CD4-positive, alpha-beta T cell treated with Interleukin-15 for 1 hour (primary cell): ENCODE measurements around the gene VPS8.

Experiments used
- DNase-seq: peaks from one replicate; pipeline ENCODE4 v3.0.0-alpha.2; 2020

VPS8 gene

DNA sequence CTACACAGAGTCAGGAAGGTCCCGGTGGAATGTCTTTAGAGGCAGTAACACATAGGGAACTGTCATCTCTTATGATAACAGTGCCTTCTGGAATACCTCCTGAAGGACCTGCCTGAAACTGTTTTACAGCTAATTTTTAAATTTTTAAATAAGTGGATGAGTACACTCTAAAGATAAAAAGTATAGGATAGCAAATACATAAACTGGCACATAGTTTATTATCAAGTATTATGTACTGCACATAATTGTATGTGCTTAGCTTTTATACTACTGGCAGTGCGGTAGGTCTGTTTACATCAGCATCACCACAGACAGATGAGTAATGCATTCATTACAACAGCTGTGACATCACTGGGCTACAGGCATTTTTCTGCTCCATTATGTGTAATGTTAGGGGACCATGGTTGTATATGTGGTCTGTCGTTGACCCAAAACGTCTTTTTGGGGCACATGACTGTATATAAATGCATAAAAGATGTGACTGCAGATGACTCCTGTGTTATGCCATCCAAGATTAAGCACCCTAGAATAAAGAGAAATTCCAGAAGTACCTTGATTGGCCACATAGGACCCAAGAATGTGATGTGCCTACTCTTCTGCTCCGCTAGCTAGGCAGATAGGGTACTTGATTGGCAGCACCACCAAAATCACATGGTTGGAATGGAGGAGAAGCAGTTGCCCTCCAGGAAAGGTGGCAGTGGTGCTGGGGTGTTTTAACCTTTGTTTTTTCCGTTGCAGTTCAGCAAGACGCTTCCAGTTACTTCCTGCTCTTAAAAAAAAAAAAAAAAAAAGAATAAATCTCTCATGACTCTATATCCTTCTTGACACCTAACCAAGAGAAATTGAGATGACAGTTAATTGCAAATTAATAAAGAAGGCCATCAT, 3.3 kb downstream of the VPS8 start:
- DNase-seq = no peak

DNA sequence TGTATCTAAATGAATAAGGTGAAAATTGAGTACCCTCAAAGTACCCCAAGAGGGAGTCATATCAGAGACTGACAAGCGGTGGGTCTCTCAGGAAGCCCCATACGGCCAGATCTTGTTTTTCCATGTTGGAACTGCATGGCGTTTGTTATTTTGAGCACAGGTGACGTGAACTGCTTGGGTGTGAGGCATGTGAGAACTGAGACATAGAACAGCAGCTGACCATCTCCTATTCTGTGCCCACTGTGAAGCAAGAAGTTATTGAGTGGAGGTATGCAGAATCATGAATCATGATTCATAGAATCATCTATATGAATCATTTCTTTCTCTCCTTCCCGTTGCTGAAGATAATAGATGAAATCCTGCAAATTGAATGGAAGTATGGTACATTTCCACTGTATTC, 4.6 kb downstream of the VPS8 start:
- DNase-seq = no peak

DNA sequence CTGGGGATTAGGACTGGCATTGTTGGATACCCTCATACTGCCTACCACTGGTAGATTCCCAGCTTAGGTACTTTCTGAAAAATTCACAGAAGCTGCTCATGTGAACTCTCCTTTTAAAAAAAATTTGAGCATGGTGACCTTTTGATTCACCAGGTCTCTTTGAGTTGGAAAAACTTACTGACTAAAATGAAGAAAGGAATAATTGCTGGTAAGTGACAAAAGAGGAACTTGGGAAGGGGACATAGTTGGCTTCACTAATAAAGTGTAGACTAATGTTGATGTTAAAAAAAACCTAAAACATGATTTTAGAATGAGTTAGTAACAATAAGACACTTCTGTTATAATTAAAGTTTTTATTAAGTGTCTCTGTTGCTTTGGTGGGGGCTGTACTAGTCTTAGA, 8.6 kb downstream of the VPS8 start:
- no peak for DNase-seq

DNA sequence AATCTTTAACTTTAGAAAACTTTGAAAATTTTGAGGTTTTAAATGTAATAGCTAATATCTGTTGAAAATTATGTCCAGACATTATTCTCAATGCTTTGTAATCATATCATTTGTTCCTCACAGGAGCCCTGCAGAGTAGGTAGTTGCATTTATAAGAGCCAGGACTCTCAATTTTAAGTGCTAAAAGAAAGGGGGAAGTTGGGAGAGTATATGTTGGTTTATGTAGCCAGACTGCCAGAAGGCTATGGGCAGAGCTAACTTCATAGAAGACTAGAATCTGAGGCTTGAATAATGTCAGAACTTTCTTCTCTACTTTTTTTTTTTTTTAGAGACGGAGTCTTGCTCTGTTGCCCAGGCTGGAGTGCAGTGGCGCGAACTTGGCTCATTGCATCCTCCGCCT, 9.1 kb downstream of the VPS8 start:
- DNase-seq = no peak

DNA sequence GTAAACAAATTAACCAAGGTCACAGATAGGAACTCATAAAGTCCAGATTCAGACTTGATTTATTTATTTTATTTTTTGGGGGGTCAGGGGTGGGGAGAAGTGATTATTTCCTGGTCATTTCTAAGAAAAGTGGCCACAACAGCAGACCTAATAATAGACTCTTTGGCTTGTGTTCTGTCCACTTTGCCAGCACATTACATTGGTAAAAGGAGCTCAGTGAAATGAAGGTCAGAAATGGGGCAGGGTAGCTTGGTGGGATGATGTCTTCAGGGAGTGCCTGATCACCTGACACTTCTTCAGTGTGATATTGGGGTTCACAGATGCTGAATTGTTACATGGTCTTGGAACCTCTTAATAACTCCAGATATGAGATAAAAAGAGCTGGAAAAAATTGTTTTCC, 10.1 kb downstream of the VPS8 start:
- DNase-seq = no peak

DNA sequence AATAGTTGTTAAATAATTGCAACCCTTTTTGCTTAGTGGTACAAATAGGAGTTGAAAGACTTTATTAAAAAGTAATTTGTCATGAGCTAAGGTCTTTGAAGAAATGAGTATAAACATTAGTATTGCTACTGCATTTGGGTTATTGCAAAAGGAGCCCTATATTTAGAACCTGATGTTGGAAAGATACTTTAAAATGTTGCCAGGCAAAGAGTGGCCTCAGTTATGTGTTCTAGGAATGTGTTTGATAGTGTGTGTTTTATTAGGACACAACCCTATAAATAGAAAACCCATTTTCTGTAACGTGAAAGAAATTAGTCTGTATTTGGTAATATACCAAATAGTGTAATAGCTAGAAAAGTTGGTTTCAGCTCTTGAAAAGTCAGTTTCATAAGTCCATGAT, 10.7 kb downstream of the VPS8 start:
- DNase-seq = no peak

DNA sequence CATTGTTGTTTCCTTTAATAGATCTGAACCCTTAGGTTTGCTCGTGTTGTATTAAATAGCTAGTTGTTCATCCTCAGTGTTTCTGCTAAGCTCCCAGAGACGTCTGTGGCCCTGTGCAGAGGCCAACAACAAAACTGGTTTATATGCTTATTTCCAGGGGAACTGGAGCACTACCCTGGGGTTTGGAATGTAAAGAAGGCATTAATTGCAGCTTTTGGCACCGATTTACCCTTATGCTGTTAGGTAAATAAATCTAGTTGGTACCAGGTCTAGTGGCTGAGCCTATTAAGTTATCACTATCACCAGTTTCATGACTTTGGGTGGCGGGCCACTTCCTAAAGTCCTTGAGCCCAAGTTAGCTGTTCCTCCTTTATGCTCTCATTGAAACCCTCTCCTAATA, 12.0 kb downstream of the VPS8 start:
- no peak for DNase-seq

DNA sequence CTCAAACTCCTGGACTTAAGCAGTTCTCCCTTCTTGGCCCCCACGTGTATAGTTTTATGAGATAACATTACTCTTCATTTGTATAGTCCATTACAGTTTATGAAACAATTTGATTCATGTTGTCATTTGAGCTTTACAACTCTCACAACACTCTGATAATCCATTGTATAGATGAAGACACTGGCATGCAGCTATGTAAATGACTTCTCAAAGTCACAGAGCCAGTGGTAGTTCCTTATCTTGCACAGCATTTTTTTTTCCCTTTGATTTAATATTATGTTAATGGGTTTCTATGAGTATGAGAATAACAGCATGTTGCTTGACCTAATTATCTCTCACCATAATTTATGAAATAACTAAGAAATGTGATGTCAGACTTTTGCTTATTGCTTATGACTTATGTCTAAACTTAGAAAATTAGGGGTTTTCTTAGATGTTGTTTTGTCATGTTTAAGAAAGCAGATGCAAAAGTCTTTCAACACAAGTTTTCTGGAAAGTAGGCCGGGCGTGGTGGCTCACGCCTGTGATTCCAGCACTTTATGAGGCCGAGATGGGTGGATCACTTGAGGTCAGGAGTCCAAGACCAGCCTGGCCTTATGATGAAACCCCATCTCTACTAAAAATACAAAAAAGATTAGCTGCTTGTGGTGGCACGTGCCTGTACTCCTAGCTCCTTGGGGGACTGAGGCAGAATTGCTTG, 13.3 kb downstream of the VPS8 start:
- no peak for DNase-seq

DNA sequence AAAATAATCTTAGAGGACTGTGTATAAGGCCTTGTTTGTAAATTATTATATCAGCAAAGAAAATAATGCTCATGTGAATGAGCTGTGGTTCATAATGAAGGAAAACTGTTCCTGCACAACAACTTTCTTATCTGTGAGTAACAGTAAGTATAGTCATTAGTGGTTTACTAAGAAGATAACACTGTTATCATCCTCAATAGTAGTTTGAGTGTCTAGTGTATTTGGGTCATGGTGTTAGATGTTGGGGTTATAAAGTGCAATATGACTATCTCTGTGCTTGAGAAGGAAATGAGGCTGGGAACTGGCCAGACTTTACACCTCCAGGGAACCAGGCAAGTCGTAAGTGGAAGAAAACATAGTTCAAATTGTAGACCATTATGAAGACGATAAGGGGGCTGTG, 15.6 kb downstream of the VPS8 start:
- DNase-seq = no peak

DNA sequence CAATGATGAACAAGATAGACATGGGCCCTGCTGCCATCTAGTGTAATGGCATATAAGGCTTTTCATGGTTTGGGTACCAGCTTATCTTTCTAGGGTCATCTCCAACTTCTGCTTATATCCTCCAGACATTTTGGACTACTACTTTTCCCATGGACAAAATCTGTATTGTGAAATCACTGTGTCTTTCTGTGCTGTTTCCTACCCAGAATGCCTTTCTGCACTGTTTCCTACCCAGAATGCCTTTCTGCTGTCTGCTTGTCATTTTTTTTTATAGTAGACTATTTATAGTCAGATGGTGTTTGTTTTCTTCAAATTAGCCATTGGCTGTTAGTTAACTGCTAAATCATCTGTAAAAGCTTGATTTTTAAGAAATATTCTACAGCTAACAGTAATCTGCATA, 20.1 kb downstream of the VPS8 start:
- DNase-seq = no peak

DNA sequence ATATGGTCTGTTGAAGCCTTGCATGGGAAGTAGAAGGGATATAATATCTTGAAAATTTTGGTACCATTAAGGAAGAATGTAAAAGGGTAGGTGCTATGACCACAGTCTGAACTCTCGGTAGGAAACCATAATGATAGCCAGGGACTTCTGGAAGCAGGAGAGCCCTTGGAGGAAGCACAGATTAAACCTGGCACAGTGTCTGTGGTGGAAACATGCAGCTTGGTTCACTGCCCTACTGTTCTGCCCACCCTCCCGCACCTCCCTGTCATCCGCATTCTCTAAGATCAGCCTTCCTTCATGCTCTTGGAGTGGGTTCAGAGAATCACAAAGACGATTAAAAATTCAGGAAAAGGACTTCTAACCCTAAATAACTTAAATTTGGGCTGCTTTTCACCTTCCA, 20.9 kb downstream of the VPS8 start:
- no peak for DNase-seq

DNA sequence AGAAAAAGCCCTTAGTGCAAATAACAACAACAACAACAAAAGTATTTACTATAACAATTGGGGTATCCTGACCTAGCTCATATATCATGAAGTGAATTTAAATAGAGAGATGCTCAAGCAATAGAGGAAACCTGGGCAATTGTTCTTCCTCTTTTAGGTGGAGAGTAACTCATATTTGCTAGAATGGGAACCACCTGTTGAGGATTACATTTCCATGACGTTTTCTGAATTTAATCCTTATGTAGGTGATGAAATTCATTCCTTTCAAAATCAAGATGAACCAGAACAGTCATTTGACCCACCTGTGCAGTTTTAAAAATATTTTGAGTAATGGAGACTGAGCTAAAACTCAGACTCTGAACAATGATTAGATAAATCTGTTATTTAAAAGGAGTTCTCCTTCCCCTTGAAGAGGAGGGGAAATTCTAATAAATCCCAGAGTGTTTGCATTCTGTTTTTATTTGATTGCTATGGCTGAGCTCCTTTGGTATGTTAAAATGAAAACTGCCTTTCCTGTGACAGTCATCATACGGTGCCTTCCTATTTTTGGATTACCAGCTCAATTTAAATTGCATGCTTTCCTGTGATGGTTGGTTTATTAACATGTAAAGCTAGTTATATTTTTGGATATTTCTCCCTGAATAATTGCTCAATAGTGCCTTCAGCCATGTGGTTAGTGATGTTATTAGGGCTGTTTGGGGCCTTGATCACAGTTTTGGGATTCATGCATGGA, 24.3 kb downstream of the VPS8 start:
- DNase-seq = no peak

DNA sequence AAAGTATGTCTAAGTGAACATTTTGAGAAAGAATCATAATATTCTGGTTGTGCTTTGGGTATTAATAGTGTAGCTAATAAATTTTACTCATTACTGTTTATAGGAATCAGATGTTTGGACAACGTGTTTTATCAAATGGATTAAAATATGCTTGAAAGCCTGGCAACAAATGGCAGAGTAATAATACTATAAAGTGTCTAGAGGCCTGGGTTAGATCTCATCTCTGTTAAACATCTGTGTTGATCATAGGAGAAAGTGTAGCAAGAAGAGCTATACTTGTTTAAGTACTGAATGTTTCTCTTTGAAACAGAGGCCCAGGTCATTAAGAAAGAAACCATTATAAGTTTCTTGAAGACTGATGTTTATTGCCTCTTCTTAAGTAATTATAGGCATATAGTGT, 30.5 kb downstream of the VPS8 start:
- DNase-seq = no peak

DNA sequence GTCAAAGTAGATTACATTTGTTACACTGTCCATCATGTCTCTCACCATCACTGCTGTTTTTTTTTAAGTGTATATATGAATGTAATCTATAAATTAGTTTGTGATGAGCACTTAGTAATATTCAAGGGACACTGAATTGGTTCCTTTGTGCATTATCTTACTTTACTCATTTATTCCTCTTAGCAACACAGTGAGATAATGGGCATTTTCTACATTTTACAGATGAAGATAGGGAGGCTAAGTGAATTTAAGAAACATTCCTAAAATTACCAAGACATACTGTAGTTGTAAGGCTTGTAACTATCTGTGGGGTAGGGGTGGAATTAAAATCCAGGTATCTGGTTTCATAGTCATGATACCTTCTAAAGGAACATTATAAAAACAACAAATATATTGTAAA, 33.9 kb downstream of the VPS8 start:
- no peak for DNase-seq

DNA sequence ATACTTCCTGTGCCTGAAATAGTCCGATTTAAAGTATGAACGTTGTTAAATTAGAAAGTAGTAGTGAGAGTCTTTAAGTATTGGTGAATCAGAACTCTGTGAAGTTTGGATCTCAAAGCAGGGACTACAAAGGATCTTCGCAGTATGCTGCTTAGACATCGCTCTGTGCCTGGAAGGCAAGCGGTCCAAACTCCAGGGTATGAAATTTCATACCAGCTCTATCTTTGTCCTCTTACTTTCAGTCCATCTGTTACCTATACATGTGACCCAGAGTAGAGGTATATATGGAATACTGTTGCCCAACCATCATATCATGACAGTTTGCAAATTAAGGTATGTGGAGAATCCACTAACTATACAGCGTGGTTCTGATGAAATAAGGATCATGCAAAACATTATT, 34.5 kb downstream of the VPS8 start:
- no peak for DNase-seq

DNA sequence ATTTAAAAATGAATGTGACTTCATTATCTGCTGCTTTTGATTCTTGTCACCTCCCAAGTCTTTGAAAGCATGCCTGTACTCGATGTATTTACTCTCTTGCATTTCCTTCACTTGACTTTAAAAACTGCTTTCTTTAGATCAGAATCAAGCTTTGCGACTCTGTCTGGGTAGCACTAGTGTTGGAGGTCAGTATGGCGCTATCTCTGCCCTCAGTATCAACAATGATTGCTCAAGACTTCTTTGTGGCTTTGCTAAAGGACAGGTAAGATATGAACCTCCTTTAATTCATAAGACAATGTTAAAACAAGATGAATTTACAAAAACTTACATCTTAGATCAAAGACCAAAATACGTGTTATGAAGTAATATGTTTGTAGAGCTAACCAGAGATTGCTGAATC, 37.0 kb downstream of the VPS8 start:
- no peak for DNase-seq

DNA sequence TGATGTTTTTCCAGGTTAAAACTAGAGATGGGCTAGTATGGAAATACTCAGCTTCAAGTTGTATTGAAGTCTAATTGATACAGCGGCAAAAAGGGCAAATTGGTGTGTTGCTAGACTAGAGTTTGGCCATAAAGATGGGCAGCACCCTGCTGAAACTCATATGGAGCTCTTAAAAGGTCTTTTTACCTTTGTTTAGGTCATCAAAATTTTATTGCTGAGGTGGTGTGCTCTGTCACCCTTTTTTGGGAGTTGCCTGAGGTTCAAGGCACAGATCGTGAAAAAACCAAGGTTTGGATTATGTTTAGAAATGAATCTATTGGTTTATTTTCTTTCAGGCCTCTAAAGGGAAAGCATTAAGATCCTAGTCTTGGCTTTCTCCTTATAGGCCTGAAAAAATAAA, 38.2 kb downstream of the VPS8 start:
- no peak for DNase-seq

DNA sequence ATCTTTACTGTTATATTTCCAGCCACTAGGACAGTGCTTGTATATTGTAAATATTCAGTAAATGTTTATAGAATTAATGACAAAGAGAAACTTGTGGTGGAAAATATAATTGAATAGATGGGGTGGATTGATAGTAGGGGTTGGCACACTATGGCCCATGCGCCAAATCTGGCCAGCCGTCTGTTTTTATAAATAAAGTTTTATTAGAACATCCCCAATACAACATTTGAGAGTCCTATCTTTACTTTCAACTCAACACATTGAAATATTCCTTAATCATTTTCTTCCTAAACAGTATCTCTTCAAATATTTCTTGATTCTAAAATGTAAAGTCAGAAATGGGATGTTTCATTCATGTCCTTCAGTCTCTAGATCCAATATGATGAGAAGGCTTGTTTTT, 45.1 kb downstream of the VPS8 start:
- no peak for DNase-seq

DNA sequence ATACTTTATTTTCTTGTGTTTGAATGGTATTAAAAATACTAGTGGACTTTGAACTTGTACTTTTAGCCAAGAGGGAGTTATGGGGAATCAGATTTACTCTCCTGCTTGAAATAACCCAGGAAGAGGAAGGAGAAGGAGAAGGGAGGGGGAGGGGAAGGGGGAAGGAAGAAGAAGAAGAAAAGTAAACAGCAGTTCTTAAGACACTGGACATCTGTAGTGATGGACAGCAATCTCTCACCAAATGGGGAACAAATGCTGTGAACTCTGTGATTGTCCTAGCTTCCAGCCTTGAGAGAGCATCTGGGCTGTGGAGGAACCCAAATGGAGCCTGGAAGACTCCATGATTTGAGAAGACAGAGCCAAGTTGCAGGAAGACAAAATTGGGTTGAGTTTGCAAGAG, 52.0 kb downstream of the VPS8 start:
- no peak for DNase-seq

DNA sequence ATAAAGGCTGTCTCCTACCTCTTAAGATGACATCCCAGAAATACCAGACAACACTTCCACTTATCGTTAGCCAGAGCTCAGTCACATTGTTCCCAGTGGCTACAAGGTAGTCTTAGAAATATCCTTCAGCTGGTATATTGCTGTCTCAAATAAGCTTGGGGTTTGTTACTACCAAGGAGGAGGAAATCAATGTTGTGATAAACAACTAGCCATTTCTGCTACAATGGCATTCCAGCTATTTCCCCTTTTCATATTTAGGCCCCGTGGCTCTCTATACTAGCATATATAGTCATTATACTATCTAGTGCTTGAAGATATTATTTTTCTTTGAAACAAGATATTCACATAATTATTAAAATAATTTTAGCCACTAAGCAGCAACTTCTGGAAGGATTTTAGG, 56.5 kb downstream of the VPS8 start:
- no peak for DNase-seq

DNA sequence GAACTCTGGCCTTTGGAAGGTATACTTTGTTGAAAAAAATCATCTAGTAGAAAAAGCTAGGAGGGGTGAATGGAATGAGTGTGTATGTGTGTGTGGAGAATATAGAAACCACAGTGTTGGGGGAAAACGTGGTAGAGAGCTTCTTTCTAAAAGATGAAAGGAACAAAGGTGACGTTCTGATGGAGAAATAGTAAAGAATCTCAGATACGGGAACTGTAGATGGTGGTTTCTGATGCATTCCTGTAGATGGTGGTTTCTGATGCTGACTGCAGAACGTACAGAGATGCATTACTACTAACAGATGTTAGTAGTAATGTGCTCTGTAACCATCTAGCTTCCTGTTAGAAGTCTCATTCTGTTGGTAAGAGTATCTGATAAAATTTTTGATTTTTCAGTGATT, 60.2 kb downstream of the VPS8 start:
- no peak for DNase-seq

DNA sequence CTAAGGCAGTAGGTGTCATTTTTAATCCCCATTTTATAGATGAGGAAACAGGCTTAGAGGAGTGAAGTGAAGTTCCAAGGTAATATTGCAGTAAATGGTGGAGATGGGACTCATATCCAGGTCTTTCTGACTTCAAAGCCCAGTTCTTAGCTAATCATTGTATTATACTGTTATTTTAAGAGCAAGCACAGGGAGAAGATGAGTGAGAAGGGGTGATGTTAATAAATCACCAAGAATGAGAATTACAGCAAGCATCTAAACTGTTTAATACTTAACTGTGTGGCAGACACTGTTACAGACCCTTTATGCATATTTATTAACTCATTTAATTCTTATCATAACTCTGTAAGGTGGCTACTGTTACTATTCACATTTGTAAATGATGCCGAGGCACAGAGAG, 61.2 kb downstream of the VPS8 start:
- DNase-seq = no peak

DNA sequence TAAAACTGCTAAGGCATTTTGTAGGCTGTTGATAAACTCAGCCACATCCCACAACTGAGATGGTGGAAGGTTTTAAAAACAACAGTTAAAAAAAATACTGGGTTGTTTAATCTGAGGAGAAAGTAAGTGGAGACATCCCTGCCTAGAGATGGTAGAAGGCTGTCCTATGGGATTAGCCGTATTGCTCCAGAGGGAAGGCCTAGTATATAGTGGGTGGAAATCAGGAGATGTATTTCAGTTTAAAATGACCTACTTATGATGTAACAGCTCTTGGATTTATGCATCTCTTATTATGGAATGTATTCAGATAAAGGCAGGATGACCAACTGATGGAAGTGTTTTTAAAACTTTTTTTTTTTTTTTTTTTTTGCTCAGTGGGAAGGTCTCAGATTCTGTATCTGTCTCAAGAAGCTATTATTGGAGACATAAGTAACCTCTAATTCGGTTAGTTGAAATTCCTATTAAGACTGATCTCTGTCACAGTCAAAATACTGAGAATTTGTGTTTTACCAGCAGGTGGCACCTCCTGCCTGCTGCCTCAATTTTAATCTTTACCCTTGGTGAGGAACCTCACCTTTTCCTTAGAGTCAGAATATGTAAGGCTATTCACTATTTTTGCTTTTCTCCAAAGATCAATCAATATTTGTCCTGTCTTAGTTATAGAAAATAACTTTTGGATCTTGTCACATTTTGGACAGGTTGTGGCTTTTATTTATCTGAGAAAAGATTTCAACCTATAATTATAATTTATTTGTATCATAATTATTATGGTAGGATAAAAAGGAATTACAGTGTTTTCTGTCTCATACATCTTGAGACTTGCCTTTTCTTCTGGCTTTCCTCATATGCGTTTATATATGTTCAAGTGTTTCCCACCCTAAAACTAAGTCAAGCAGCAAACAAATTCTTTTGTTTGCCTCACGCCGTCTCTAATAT, 63.0 kb downstream of the VPS8 start:
- DNase-seq = no peak
